GM12873 (cell line): Measurements from ENCODE around the gene ZNF500.

Experiments used
- TF ChIP-seq, protein P1 (sequence below): IDR thresholded peaks from 2 replicates; pipeline ENCODE4 v1.5.1; 2012; ENCODE audit warnings: low read depth, mild to moderate bottlenecking, moderate library complexity, low read length, control low read depth; ENCODE audit not compliant: insufficient read depth; ENCODE audit errors: missing control alignments

The ZNF500 gene

DNA sequence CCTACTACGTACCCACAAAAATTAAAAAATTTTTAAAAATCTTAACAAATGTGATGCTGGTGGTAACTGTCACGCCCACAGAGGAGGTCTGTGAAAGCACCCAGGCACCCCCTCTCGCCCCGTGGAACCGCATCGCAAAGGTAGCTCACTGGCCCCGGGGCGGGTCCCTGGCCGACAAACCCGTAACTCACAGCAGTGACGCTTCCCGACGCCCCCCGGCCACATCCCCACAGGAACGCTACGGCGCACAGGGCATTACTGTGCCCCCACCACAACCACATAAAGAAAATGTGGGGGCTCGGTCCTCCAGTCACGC lies 33.3 kb downstream of the ZNF500 start:
- TF ChIP-seq, protein P1, sequence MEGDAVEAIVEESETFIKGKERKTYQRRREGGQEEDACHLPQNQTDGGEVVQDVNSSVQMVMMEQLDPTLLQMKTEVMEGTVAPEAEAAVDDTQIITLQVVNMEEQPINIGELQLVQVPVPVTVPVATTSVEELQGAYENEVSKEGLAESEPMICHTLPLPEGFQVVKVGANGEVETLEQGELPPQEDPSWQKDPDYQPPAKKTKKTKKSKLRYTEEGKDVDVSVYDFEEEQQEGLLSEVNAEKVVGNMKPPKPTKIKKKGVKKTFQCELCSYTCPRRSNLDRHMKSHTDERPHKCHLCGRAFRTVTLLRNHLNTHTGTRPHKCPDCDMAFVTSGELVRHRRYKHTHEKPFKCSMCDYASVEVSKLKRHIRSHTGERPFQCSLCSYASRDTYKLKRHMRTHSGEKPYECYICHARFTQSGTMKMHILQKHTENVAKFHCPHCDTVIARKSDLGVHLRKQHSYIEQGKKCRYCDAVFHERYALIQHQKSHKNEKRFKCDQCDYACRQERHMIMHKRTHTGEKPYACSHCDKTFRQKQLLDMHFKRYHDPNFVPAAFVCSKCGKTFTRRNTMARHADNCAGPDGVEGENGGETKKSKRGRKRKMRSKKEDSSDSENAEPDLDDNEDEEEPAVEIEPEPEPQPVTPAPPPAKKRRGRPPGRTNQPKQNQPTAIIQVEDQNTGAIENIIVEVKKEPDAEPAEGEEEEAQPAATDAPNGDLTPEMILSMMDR, result no peak

DNA sequence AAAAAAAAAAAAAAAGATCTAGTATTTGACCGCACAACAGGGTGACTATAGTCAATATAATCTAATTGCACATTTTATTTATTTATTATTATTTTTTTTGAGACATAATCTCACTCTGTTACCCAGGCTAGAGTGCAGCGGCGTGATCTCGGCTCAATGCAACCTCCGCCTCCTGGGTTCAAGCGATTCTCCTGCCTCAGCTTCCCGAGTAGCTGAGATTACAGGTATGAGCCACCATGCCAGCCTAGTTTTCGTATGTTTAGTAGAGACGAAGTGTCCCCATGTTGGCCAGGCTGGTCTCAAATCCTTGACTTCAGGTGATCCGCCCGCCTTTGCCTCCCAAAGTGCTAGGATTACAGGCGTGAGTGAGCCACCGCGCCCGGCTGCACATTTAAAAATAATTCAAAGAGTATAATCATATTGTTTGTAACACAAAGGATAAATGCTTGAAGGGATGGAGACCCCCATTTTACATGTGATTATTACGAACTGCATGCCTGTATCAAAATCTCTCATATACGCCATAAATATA lies 33.7 kb downstream of the ZNF500 start:
- TF ChIP-seq, protein P1, result no peak

DNA sequence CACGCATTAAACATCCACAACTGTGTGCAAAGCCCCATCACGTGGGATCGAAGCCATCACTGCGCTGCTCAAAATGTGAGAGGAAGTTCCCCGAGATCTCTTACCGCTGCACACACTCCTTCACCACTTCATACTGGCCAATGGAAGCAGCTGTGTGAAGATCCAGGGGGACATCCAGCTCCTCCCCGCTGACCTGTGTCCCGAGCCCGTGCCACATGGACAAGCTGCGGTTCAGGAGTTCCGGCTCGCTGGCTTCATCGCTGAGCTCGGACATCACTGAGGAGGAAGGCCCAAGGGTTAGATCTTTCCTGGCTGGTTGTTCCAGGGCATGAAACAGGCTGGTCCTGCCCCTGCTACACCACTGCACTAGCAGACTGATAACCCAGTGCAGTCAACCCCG lies 37.1 kb downstream of the ZNF500 start:
- TF ChIP-seq, protein P1, result no peak

DNA sequence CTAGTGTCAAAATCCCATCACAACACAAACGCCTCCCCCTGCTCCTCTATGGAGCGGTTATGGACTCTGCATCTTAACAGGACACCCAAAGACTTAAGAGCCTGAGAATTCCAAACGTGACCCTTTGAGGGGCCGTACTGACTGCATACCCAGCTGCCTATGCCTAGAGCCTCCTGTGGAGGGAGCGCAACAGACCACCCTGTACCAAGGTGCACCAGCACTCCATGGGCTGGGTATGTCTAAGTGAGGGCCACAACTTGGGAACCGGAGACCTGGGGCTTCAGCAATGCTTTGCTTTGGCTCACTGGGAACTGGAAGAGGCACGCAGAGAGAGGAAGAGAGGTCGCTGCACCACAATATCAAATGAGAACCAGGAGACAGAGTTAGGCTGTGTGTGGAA lies 38.3 kb downstream of the ZNF500 start:
- TF ChIP-seq, protein P1, result no peak

DNA sequence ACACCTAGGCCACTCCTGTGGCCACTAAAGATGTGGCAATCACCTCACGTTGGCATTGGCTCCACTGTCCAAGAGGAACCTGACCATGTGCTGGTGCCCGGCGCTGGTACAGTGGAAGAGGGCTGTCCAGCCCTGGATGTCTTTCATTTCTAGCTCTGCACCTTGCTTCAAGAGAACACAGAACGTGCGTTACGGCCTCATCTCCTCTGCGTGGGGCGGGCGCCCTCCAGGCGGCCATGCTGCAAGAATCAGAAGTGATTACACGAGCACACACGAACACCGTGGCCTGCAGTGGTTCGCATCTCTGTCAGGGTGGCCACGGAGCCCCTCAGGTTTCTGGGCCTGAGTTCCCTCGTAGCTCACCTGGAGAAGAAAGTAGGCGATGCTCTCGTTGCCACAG lies 40.3 kb downstream of the ZNF500 start:
- TF ChIP-seq, protein P1, result no peak

DNA sequence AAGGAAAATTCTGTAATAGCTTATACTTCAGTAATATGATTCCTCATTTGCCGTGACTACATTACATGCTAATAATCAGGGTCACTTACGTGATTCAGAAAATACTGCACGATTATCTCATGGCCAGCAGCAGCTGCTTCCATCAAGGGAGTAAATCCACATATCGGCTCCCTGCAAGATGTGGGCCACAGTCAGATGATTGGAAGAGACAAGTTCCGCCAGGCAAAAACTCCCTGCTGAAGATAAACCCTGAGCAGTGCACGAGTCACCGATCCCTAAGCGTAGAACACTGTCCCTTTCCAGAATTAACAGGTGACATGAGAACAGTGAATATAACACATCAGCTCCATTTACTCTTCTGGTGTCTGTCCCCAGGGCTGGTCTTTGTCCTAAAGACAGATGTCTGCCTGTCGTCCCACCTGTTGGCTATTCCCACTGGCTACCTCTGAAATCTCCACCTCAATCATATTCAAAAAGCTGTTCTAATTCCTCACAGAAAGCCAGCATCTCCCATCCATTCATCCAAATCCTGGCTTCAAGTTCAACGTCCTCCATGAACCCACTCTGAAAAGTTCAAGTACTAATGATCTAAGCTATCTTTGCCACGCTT lies 42.2 kb downstream of the ZNF500 start:
- TF ChIP-seq, protein P1, result no peak

DNA sequence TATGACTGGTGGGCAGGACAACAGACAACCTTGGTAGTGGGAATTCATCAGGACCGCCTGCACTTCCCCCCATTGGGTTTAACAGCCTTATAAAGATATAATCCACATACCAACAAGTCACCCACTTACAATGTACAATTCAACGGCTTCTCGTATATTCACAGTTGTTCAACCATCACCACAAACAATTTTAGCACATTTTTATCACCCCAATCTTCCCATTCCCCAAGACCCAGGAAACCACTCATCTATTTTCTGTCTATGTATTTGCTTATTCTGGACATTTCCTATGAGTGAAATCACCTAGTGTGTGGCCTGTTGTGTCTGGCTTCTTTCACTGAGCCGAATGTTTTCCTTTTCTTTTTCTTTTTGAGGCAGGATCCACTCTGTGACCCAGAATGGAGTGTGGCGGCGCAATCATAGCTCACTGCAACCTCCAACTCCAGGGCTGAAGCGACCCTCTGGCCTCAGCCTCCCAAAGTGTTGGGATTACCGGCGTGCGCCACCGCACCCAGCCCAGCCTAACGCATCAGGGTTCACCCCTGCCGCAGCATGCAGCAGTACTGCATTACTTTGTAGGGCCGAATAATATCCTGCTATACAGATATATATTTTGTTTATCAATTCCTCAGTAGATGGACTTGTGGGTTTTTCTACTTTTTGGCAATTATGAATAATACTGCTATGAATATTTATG lies 43.7 kb downstream of the ZNF500 start:
- TF ChIP-seq, protein P1, result no peak
